HG02642 (cell line): ENCODE measurements around the gene SFMBT2.

ENCODE experiments used
- ATAC-seq: cut with Tn5 transposase; IDR thresholded peaks from one replicate; pipeline ENCODE4 v1.9.1; 2021; ENCODE audit warnings: mild to moderate bottlenecking; ENCODE audit not compliant: unreplicated experiment, poor library complexity

The SFMBT2 gene

DNA sequence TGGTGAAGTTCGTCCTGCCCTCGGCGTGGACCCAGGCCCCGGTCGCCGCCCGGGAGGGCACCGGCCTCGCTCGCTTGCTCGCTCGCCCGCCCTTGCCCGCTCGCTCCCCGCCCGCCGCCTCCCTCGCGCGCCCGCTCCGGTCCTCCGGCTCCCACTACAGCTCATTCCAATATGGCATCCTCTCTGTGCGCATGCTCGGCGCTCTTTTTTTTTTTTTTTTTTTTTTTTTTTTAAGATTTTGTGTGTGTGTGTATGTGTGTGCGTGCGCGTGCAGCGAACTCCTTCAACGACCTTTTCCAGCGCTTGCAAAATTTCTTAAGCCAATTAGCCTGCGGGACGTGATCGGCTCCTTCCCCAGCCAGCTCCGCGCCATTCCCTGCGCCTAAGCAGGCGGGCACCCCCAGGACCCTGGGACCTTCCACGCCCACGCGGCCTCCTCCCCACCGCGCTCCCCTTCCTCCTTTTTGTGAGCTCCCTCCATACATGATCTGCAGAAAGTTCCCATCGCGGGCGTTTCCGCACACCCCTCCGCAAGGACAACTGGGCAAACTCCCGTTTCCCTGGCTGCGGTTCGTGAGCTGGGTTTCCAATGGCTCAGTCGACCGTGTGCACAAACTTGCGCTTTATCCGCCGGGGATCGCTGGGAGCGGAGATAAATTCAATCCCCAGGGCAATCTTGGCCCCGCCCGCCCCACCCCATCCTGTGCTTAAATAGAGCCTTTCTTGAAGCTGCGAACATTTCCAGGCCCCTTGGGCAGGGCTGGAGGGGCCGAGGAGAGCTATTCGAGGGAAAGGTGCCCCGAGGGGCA is at the start of gene SFMBT2:
Gene SFMBT2, minus strand, starts transcription at position 173 of the 809 bp plus-strand sequence. CDS start 29,136 bp downstream, outside the sequence.
- ATAC-seq, result peak; percentile 43

GRCh38 chr10:7460006-7460405 is 49.2 kb upstream of the SFMBT2 start:
- ATAC-seq, result no peak

- ATAC-seq, result no peak
Observed at GRCh38 chr10:7458556-7458955, 47.7 kb upstream of the SFMBT2 start.

DNA sequence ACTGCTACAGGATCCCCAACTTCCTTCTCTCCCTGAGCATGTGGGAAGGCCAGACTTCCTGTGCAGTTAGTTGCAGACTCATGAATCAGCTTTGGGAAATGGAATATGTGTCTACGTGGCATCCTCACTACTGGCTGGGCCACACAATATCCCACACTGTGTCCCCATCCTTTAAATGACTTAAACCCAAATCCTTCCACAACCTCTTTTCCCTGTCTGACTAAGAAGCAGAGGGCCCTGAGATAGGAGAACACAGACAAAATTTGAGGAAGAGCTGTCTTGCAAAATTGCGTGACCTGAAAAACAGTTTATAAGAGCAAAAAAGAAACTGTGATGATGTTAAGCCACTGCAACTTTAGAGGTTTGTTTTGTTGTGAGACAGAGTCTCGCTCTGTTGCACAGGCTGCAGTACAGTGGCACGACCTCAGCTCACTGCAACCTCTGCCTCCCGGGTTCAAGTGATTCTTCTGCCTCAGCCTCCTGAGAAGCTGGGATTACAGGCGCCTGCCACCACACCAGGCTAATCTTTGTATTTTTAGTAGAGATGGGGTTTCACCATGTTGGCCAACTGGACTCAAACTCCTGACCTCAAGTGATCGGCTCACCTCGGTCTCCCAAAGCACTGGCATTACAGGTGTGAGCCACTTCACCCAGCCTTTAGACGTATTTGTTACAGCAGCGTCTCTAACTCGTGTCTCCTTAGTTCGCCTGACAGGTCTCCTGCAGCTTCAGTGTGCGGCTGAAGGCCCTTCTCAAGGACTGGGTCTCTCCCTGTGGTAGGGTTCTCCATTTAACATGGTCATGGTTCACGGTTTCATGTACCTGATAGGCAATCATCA is 46.9 kb upstream of the SFMBT2 start:
- ATAC-seq, result peak; percentile 83

DNA sequence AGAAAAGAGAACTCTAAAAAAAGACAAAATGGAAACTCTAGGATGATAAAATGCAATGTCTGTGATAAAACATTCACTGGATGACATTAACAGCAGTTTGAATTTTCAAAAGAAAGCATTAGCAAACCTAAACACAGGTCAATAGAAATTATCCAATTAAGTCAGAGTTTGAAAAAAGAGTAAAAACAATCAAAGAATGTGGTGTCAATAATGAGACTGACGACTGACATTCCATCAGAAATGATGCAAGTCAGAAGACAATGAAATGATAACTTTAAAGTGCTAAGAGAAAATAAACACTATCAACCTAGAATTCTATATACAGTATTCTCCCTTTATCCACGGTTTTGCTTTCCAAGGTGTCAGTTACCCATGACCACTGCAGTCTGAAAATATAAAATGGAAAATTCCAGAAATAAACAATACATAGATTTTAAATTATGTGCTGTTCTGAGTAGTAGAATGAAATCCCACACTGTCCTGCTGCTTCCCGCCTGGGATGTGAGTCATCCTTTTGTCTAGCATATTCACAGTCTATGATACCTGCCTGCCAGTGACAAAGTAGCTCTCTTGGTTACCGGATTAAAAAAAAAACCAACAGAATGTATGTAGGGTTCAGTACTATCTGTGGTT is 38.3 kb upstream of the SFMBT2 start:
- no peak for ATAC-seq

DNA sequence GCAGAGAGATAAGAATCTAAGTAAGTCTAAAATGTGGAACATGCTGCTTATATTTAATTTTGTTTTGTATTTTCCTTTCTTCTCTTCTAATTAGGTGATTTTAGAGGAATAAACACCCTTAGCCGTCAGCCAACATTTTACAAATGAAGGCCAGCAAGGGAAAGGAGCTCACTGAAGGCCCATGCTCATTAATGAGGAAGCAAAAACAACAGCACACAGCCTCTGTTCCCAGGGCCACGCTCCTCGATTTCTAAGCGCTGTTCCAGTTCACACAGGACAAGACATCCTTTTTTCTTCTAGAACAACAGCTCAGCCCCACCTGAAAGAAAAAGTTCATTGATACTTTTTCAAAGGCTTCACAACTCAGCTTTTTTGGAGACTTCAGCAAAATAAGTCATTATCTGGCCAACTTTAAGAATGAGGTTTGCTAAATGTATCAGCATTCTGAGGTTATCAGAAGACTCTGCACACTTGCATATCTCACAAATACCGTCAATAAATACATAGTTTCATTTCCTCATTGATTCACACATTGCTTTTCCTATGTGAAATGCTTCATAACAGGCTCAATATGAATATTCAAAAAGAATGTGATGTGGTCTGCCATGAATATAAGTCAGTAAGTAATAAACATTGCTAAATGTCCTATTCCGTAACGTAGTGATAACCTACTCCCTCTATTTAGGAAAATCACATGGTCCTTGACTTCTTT is 34.8 kb upstream of the SFMBT2 start:
- peak; percentile 64 for ATAC-seq

DNA sequence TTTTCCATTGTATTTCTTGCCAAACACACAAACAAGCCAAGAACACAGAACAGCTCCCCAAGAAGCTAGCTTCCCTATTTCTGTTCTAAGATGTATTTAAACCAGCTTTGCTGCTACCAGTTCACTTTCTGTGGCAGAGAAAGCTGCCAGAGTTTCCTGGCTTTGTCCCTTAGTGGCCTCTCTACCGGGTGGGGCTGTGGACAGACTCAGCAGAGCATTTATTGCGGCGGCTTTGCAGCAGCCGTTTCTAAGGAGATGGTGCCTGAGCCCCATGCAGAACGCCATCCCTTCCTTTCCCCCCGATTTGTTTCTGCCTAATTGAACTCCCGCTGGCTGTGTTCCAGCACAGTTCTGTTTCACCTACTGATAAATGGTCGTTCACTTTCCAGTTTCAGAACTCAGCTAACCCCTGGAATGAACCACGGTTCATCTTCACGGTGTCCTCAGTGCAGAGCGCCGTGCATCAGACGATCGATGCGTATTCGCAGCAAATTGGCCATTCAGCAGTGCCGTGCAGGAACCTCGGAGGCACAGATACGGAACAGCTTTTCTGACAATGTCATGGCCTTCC is 33.8 kb upstream of the SFMBT2 start:
- ATAC-seq, result peak; percentile 46

DNA sequence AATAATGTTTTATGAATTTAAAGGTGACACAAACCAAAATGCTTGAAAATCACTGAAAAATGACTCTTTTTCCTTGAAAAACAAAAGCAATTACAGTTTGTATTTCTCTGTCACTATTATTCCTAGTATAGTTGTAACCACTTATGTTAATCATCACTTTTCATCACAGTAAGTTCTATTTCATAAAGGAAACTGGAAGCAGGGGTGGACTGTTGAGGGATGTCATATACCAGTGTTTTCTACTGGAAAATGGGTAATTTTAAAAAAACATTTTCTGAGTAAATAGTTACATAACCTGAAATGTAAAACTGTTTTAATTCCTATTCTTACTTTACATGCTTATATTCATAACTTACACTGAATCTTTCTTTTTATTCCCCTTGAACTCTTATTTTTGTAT is 32.2 kb upstream of the SFMBT2 start:
- ATAC-seq, result no peak

GRCh38 chr10:7441403-7442147 is 30.7 kb upstream of the SFMBT2 start:
- no peak for ATAC-seq

DNA sequence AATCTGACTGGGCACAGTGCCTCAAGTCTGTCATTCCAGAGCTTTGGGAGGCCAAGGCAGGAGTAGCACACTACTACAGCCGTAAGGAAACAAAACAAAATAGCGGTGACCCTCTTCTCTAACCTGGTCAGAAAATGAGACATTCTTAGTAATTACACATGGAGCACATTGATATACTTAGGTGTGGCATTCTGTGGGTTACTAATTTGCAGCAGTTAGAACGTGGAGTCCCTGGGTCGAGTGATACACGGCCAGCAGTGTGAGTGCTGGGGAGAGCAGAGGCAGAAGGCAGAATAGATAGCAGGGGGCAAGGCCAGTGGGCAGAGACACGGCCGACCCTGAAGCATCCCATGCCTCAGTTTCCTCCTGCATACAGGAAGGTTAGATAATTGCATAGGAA is 28.9 kb upstream of the SFMBT2 start:
- ATAC-seq, result no peak

DNA sequence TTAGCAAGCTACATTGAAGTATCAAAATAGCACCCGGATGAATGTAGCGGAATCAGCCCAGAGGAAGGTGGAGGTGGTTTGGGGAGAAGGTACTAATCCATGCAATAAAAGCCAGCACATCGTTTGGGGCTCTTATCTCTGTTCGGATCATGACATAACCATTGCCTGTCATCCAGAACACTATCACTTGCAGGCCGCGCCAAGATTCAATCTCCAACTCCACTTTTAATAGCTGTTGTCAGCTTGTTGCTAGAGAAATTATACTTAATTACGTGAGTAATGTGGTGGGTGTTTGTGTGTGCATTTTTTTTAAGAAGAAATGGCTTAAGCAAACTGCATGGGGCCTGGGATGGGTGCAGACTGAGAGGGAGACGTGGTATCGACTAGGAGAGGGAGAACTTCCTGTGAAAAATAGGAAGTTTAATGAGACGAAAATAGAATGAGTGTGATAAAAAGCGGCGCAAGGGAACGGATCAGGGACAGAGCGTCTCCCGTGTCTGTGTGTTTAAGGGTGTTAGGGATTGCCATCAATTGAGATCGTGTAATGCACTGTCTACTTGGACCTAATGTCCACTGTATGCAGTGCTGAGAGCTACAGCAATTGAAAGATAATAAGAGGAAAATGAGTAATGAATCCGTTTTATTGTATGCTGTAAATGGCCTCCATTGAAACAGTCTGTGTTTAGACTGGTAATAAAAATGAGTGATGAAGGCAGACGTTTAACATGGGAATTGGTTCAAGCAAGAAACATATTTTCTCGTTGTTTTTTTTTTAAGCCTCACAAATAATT is 27.6 kb upstream of the SFMBT2 start:
- no peak for ATAC-seq

DNA sequence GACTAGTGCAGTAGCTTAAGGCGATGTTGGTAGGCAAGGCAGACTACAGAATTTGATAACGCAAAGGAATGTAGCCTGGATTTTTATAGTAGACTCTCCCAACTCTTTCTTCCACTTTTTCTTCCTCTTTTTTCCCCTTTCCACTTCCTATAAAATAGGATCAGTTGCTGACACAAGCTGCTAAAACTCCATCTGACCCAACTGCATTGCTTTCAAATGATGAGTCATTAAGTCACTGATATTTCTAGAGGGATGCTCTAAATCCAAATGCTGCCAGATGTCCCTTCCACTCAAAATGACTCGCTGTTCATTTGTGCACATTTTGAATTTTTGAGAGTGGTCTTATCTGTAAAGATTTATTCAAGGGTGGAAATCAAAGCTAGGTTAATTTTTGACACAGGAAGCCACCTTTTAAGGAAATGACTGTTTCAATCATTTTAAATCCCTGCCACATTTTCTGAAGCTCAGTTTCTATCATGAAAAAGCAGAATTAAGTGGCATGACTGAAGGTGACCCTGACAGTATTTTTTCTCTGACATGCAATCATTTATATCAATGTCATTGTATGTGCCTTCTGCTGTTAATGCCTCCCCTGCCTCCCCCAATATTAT is 25.8 kb upstream of the SFMBT2 start:
- no peak for ATAC-seq

- ATAC-seq, result peak; percentile 55
Observed at GRCh38 chr10:7435674-7436073, 24.8 kb upstream of the SFMBT2 start.

DNA sequence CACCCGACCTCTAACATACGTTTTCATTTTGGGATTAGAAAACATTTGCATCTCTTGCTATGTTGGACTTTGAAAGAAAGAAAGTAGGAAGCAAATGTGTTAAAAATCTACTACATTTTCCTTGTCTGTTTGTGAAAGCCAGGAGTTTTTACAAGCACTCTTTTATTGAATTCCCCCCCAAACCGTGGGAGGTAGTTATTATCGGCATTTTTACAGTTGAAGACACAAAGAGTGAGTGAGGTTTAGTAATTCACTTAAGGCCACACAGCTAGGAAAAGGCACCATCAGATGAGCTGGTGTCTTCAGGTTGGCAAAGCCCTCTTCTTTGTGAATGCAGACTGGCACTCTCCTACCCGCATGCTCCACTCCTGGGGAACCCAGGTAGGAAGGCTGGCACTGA is 23.5 kb upstream of the SFMBT2 start:
- no peak for ATAC-seq

DNA sequence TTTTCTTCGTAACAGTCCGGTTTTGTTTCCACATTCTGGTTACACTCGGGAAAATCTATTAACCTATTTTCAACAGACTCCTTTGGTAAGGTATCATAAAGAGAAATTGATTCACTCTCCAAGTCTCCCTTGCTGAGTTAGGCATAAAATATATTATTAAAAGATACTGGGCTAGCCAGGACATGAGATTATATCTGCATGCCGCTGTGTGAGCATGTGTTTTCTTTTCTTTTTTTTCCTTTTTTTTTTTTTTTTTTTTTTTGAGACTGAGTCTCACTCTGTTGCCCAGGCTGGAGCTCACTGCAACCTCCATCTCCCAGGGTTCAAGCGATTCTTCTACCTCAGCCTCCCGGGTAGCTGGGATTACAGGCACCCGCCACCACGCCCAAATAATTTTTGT is 23.0 kb upstream of the SFMBT2 start:
- ATAC-seq, result no peak

GRCh38 chr10:7432884-7433726 is 22.3 kb upstream of the SFMBT2 start:
- ATAC-seq, result no peak

DNA sequence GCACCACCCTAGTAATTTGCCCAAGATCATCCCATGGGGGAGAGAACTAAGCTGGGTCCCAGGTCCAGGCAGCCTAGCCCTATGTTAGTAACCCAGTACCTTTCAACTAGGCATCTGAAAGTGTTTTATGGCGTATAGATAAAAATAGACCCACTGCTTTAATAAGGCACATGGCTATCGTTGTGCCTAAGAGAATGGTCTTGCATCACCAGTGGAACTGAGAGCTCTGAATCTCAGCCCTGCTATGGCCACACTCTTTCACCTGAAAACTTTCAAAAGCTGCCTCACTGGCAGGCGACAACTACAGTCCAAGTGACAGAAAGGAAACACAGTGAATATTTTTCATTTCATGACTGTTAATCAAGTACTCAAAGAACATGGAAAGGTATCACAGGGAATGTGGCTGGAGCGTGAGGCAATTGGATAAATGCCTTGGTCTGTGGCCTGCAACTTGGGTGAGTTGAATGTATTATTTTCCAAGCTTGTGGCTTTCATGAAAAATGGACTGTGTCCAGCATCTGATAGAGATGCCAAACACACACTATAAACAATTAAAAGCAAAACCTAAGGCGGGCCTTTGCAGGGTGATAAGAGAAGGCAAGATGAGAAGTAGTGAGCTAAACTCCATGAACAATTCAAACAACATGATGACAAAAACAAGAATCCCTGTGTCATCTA is 18.0 kb upstream of the SFMBT2 start:
- ATAC-seq, result no peak
